Natural killer cell treated with Interleukin-12 subunit alpha and Interleukin-12 subunit beta and Interleukin-15 and Interleukin-18, amount 100 ng/mL, for 72 hours (primary cell): ENCODE results near the gene RNF41. TPM values are rescaled to one million over a fixed set of nuclear protein-coding genes. Genes with fewer than 3 reads are reported as not detected.

Source experiments
- ATAC-seq, 2 donors: fragments of 150-1000 bp; cut with Tn5 transposase in 1 of 2; sonication (Bioruptor Pico), chemical (Tn5 transposase) in 1 of 2; 2 replicates each; pipeline ENCODE4 v1.10.0; 2021
- DNase-seq: peaks from one replicate; pipeline ENCODE4 v3.0.0; 2022; ENCODE audit warnings: low spot score
- H3K27ac Mint-ChIP-seq, 2 donors: 1 replicate in 1 of 2; 2 replicates in 1 of 2; pipeline ENCODE4 v1.8.0; 2022; ENCODE audit warnings: mixed read lengths in 2 of 2, mild to moderate bottlenecking in 1 of 2, moderate library complexity in 1 of 2
- H3K27me3 Mint-ChIP-seq, 2 donors: 1 replicate in 1 of 2; 2 replicates in 1 of 2; pipeline ENCODE4 v1.8.0; 2022; ENCODE audit warnings: mixed read lengths in 2 of 2
- H3K36me3 Mint-ChIP-seq: one replicate; pipeline ENCODE4 v1.8.0; 2022; ENCODE audit warnings: mixed read lengths
- H3K4me1 Mint-ChIP-seq, 2 donors: 1 replicate in 1 of 2; 2 replicates in 1 of 2; pipeline ENCODE4 v1.8.0; 2022; ENCODE audit warnings: low read depth in 2 of 2, mixed read lengths in 2 of 2, mild to moderate bottlenecking in 1 of 2
- H3K4me3 Mint-ChIP-seq: one replicate; pipeline ENCODE4 v1.8.0; 2022; ENCODE audit warnings: mixed read lengths
- H3K9me3 Mint-ChIP-seq: 2 replicates; pipeline ENCODE4 v1.8.0; 2022; ENCODE audit warnings: mixed read lengths
- total RNA-seq, 2 donors: library from RNA; stranded (reverse); gene quantifications; one replicate each; pipeline ENCODE4 v1.2.3, GENCODE V29; 2022

The RNF41 gene
- total RNA-seq, 2 donors from 2014 or later = 34.1 to 48.8 TPM

DNA sequence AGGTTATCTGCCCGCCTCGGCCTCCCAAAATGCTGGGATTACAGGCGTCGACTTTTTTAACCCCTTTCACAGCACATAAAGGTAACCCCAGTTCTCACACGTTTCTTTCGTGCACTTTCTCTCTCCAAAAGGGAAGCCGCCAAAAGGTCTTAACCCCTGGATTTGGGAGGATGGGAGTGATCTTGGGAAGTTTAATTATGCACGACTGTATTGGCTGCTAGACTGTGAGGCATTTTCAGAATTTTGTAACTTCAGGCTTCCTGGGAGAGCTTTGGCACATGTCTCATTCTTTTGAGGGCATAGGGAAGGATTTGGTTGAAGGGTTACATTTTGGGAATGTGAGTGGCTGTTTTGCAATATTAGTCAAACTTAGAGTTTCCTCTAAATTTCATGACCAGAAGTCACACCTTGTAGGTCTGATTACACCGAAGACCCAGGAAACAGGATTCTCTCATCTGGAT lies 31.0 kb downstream of the RNF41 start:
- no peaks in the 10 kb centered on the region for H3K27me3 Mint-ChIP-seq
- no peak for DNase-seq
- H3K4me1 Mint-ChIP-seq = peaks cover 44 to 48% of the 10 kb centered on the region in 2 donors

DNA sequence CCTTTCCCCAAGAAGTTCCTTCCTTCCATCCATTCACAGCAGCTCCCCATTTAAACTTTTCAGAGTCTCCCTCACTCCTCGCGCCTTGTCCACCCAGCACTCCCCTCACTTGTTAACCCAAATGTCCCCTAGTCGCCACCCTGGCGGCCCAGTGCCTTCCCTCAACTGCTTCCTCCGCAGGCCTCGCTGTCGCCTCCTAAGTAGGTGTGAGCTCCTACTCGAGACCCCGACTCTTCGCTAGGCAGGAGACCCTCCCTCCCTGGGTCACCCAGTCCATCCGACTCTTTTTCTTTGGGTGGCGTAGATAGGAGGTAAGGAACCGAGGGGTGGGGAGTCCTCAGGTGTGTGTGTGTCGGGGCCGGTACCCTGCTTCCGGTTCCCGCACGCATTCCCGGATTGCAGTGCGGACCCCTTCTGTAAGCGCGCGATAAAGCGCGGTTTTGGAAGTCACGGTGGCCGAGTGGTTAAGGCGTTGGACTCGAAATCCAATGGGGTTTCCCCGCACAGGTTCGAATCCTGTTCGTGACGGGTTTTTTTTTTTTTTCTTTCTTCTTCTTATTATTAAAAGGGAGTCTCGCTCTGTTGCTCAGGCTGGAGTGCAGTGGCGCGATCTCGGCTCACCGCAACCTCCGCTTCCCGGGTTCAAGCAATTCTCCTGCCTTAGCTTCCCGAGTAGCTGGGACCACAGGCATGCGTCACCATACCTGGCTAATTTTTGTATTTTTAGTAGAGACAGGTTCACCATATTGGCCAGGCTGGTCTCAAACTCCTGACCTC lies 31.6 kb downstream of the RNF41 start:
- no peaks in the 10 kb centered on the region for H3K9me3 Mint-ChIP-seq
- peak; percentile 59 to 63 for ATAC-seq
- peak overlapping the region; percentile 92 for H3K4me3 Mint-ChIP-seq
- peak; percentile 80 for DNase-seq
- H3K36me3 Mint-ChIP-seq = peaks cover 13% of the 10 kb centered on the region
- no peaks in the 10 kb centered on the region for H3K27me3 Mint-ChIP-seq
- peak overlapping the region; percentile 93 to 96 for H3K27ac Mint-ChIP-seq
- H3K4me1 Mint-ChIP-seq = peaks cover 44 to 49% of the 10 kb centered on the region in 2 donors

More for the DNA sequence above, 31.0 kb downstream of the RNF41 start:
- peak overlapping the region; percentile 93 to 96 for H3K27ac Mint-ChIP-seq
- no peak for ATAC-seq
- H3K36me3 Mint-ChIP-seq = peaks cover 12% of the 10 kb centered on the region
- H3K9me3 Mint-ChIP-seq = no peaks in the 10 kb centered on the region
- H3K4me3 Mint-ChIP-seq = peak overlapping the region; percentile 92

DNA sequence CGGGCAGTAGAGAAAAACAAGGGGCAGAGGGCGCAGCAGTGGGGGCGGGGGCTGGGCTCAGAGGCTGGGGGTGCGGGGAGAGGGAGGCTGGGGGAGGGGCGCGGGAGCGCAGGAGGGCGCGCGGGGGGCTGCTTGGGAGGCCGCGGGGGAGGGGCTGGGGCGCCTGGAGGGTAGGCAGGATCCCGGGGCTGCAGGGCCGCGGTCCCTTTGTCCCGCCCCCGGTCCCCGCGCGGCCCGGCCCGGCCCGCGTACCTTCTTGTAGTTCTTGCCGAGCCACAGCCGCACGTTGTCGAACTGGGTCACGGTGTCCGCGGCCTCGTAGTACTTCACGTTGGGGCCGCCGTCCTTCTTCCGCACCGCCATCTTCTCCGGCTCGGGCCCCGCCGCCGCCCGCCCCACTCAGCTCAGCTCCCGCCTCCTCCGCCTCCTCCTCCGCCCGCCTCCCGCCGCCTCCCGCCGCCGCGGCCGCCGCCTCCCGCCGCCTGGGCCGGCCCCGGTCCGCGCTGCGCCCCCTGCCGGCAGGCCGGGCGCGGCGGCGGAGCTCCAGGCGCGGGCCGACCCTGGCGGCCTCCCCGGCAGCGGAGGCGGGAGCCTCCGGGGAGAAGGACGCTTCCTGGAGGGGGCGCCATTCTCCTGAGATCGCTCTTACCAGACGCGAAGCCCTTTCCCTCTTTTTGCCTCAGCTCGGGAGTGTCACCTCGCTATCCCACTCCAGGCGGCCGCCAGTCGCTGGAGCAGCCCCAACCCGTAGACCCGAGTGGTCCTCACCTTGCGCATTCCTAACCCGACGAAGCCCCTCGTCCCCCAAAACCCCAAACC lies 32.4 kb downstream of the RNF41 start, which contains the start of gene SMARCC2:
TSS of gene SMARCC2 (minus strand) at position 385 of the 819 bp plus-strand sequence. CDS start at position 363, 22 bp downstream.
- Mint-ChIP-seq H3K9me3 (no peaks in the 10 kb centered on the region), H3K4me3 (peak within 1 kb of the TSS; percentile 92), H3K36me3 (peaks cover 19% of the 10 kb centered on the region), H3K4me1 (peaks cover 44 to 49% of the 10 kb centered on the region in 2 donors), H3K27me3 (no peaks in the 10 kb centered on the region), H3K27ac (peak within 1 kb of the TSS; percentile 93 to 96)
- DNase-seq = peak; percentile 89
- ATAC-seq = peak; percentile 94 to 96

DNA sequence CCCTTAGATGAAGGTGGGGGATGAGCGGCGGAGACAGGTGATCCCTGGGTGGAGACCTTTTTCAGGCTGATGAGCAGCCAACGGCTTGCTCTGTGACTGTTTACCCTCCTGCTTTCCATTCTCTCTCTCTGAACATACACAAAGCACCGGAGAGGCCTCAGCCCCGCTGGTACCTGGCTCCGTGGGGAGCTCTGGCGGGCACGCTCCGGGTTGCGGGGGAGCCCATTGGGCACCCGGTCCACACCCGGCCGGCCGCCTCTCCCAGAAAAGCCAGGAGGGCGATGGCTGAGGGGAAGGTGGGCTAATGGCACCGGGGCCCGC lies 33.0 kb downstream of the RNF41 start:
- Mint-ChIP-seq H3K4me1 (peaks cover 44 to 49% of the 10 kb centered on the region in 2 donors), H3K9me3 (no peaks in the 10 kb centered on the region), H3K4me3 (peak overlapping the region; percentile 92), H3K36me3 (peaks cover 19% of the 10 kb centered on the region), H3K27ac (peak overlapping the region; percentile 84 to 94), H3K27me3 (no peaks in the 10 kb centered on the region)
- DNase-seq (no peak), ATAC-seq (peak in 1 of 2 donors; percentile 1)

DNA sequence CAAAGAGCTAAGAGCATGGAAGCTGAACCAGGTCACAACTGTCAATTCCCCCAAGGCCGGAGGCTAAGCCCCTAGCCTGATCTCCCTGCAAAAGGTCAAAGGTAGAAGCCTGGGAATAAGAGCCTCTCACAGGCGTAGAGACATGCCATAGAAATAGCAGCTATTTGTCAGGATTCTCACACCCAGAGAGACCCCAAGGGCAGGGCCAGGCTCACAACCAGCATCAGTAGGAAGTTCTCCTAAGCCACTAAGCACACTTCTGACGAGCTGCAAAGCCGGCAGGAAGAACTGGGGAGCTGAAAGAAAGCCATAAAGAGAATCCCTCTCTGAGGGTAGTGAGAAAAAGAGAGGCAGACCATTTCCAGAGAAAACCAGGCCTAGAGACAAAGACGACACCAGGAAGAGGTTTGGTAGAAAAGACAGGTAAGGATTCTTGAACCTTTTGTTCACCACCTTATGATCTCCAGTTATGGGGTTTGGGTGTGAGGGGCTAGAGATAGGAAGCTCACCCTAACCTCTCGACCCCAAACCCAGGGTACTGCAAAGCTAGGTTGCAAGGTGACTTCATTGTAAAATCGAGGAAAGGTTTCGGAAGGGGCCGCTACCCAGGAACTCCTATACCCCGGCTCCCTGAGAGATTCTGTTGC lies 33.5 kb downstream of the RNF41 start:
- H3K36me3 Mint-ChIP-seq = peaks cover 19% of the 10 kb centered on the region
- no peak for ATAC-seq
- H3K27me3 Mint-ChIP-seq = no peaks in the 10 kb centered on the region
- peak overlapping the region; percentile 84 to 94 for H3K27ac Mint-ChIP-seq
- DNase-seq = no peak
- peaks cover 40 to 45% of the 10 kb centered on the region in 2 donors for H3K4me1 Mint-ChIP-seq
- H3K4me3 Mint-ChIP-seq = peak overlapping the region; percentile 92
- H3K9me3 Mint-ChIP-seq = no peaks in the 10 kb centered on the region

DNA sequence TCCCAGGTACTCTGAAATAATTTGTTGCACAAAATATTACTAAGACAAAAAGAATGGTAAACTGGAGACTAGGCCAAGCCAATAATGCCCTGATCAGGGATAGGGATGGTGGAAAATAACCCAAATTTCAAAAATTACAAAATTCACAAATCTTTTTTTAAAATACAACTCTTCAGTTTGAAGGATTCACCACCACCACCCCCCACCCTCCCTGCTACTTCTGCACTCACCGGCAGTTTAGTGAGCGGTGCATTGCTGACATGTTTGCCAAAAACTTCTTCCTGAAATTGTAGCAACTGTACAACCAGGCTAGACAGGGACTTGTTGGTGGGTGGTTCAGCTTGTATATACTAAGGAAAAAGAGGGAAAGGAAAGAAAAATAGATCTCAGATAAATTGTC lies 34.8 kb downstream of the RNF41 start:
- no peaks in the 10 kb centered on the region for H3K9me3 Mint-ChIP-seq
- ATAC-seq (no peak), DNase-seq (no peak)
- peak overlapping the region; percentile 92 for H3K4me3 Mint-ChIP-seq
- no peaks in the 10 kb centered on the region for H3K27me3 Mint-ChIP-seq
- H3K36me3 Mint-ChIP-seq = peaks cover 19% of the 10 kb centered on the region
- peaks cover 32 to 36% of the 10 kb centered on the region in 2 donors for H3K4me1 Mint-ChIP-seq
- H3K27ac Mint-ChIP-seq = peak overlapping the region; percentile 84 to 94

DNA sequence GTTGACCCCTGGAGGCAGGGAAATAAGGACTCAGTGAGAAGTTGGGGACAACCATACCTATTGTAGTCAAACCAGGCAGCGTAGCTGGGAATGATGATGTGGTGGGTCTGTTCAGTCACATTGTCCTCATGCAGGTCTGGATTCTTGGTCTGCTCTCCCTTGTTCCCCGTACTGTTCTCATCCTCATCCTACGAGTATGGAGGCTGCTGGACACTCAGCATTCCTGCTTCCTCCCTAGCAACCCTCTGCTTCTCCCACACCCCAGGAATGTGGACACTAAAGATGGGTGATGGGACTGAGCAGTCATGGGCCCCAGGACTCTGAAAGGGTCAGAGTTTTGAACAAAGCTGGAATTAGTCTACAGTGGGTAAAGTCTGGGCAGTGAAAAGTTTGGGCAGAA lies 43.4 kb downstream of the RNF41 start:
- Mint-ChIP-seq H3K36me3 (peaks cover 36% of the 10 kb centered on the region), H3K9me3 (no peaks in the 10 kb centered on the region), H3K27ac (no peak overlapping the region), H3K4me1 (peaks cover 0 to 6% of the 10 kb centered on the region in 2 donors), H3K27me3 (no peaks in the 10 kb centered on the region), H3K4me3 (no peak overlapping the region)
- DNase-seq (no peak), ATAC-seq (no peak)

DNA sequence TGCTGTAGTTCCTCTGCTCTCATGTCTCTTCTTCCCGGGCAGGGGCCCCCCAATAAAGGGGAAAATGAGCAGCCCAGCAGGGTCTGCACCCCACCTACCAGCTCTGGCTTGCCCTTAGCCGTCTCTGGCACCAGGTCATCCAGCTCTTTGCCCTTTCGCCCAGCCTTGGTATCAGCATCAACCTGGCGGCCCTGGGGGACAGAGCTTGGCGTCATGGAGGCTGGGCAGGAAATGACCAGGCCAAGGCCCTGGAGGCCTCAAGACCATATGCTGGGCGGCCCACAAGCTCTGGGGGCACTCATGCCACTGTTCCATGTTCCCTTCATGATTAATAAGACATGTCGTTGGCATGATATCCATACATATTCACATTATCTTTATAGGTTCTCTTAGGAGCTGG lies 48.9 kb downstream of the RNF41 start:
- Mint-ChIP-seq H3K36me3 (peaks cover 27% of the 10 kb centered on the region), H3K4me1 (peaks cover 0 to 8% of the 10 kb centered on the region in 2 donors), H3K27me3 (no peaks in the 10 kb centered on the region), H3K27ac (peak overlapping the region in 1 of 2 donors; percentile 7), H3K4me3 (no peak overlapping the region), H3K9me3 (no peaks in the 10 kb centered on the region)
- no peak for DNase-seq
- ATAC-seq = no peak

DNA sequence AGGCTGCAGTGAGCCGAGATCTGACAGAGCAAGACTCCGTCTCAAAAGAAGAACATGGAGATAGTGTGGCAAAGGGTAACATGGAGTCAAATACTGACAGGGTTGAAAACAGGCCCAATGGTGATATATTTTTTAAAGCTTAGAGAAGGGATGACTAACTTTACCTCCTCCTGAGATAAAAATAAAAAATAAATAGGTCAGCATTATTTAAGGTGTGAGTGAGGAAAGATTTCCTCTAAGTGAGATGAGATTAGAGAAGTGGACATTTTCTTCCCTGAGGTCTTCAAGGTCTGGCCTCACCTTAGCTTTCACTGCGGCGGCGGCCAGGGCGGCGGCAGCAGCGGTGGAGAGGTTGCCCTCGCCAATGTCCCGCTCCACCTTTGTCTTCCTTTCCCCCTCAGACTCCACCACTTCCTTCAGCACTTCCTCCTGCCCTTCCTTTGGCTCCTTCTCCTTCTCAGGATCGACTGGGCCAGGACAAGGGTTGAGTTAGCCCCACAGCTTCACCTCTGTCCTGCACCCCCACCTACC lies 52.4 kb downstream of the RNF41 start:
- ATAC-seq = no peak
- Mint-ChIP-seq H3K36me3 (peaks cover 23% of the 10 kb centered on the region), H3K4me3 (no peak overlapping the region), H3K27me3 (no peaks in the 10 kb centered on the region), H3K9me3 (no peaks in the 10 kb centered on the region), H3K4me1 (peaks cover 0 to 10% of the 10 kb centered on the region in 2 donors), H3K27ac (peak overlapping the region; percentile 51 to 65)
- DNase-seq = no peak

DNA sequence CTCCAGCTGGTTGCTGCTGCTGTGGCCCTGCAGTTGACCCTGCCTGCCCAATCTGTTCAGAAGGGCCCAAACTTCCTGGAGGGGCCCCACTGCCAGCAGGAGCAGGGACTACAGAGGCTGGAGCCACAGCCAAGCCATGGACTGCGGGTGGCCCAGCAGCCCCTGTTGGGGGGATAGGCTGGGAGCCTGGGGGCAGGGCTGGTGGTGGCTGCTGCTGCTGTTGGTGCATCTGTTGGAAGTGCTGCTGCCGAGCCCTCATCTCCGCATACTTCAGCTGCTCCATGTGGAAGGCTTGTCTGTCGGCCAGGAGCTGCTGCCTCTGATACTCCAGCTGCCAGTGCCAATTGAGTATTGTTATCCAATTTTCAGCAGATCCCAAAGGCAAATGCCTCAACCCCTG lies 56.4 kb downstream of the RNF41 start:
- Mint-ChIP-seq H3K4me1 (peaks cover 13 to 28% of the 10 kb centered on the region in 2 donors), H3K27me3 (no peaks in the 10 kb centered on the region), H3K36me3 (peaks cover 29% of the 10 kb centered on the region), H3K27ac (peak overlapping the region in 1 of 2 donors; percentile 32), H3K4me3 (no peak overlapping the region), H3K9me3 (no peaks in the 10 kb centered on the region)
- ATAC-seq (peak in 1 of 2 donors; percentile 41), DNase-seq (no peak)

DNA sequence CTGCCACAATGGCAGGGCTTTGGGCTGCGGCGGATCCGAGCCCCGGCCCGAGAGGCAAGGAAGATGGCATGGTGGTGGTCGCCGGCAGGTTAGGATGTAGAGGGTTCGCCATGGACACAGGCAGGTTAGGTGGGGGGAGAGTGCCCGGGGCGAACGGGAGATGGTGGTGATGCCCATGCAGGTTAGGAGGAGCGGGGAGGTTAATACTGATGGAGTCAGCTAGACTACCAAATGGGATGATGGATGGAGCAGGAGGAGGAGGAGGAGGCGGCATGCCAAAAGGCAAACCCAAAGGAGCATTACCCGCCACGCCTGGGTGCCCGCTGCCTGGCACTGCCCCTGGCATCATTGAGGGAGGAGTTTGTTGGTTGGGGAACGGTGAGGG lies 57.4 kb downstream of the RNF41 start:
- Mint-ChIP-seq H3K4me3 (no peak overlapping the region), H3K36me3 (peaks cover 30% of the 10 kb centered on the region), H3K27ac (no peak overlapping the region), H3K9me3 (no peaks in the 10 kb centered on the region), H3K4me1 (peaks cover 23 to 39% of the 10 kb centered on the region in 2 donors), H3K27me3 (no peaks in the 10 kb centered on the region)
- ATAC-seq (no peak), DNase-seq (no peak)

DNA sequence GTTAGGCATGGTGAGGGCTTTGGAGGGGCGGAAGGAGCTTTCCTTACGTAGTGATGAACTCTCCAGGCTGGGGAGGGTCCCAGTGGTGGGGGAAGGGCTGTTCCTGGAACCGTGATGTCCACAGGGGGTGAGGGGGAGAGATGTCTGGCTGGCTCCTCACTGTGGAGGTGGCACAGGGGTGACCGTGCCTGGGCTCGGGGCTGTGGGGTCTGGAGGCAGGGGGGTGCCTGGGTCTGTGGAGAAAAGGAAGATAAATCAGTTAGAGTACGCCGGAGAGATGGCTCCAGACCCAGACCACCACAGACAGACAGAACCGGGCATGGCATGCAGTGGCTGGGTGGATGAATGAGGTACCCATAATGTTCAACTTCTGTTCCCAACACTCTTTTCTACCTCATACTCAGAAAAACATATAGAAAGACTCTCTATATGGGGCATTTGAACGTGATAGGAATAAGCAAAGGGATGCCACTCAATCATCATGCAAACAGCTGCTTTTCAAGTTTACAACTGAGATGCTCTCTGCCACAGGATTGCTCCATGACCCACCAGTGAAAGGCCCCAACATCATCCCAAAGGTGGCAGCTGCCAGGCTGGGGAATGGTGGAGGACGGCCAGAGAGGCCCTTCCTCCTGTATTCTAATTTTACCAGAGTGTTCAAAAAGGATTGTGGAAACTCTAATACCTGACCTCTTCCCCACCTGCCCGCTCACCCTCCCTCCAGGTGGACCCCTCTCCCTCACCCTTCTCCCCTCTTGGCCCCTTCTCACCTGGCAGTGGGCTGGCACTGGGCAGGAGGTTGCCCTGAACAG lies 58.0 kb downstream of the RNF41 start:
- DNase-seq = no peak
- ATAC-seq = no peak
- Mint-ChIP-seq H3K4me3 (no peak overlapping the region), H3K9me3 (no peaks in the 10 kb centered on the region), H3K36me3 (peaks cover 36% of the 10 kb centered on the region), H3K4me1 (peaks cover 29 to 45% of the 10 kb centered on the region in 2 donors), H3K27ac (peak overlapping the region in 1 of 2 donors; percentile 57), H3K27me3 (no peaks in the 10 kb centered on the region)
